Skeletal muscle tissue (tissue), 4 donors: Measurements from ENCODE around the gene KCNH3. TPM values are rescaled to one million over a fixed set of nuclear protein-coding genes. Genes with fewer than 3 reads are reported as not detected.

Experiments
- H3K27ac ChIP-seq: one replicate; pipeline ENCODE4 v1.7.0; 2013; ENCODE audit warnings: mild to moderate bottlenecking, low read depth, low read length, inconsistent platforms
- H3K27me3 ChIP-seq, 3 donors: one replicate each; pipeline ENCODE4 v1.7.0; 2013; ENCODE audit warnings: low read length in 3 of 3; ENCODE audit not compliant: control insufficient read depth in 3 of 3, insufficient read depth in 3 of 3
- H3K36me3 ChIP-seq, 3 donors: one replicate each; pipeline ENCODE4 v1.7.0; 2013; ENCODE audit warnings: low read length in 3 of 3; ENCODE audit not compliant: control insufficient read depth in 3 of 3, insufficient read depth in 3 of 3
- H3K4me1 ChIP-seq, 3 donors: one replicate each; pipeline ENCODE4 v1.7.0; 2013; ENCODE audit warnings: low read length in 3 of 3, mild to moderate bottlenecking in 3 of 3; ENCODE audit not compliant: control insufficient read depth in 3 of 3, insufficient read depth in 3 of 3
- H3K4me3 ChIP-seq, 3 donors: one replicate each; pipeline ENCODE4 v1.7.0; 2013; ENCODE audit warnings: low read length in 3 of 3
- H3K9ac ChIP-seq, 3 donors: one replicate each; pipeline ENCODE4 v1.7.0; 2013; ENCODE audit warnings: low read length in 3 of 3, mild to moderate bottlenecking in 3 of 3, moderate library complexity in 2 of 3, low read depth in 1 of 3
- H3K9me3 ChIP-seq, 3 donors: one replicate each; pipeline ENCODE4 v1.7.0; 2013; ENCODE audit warnings: low read length in 3 of 3; ENCODE audit not compliant: control insufficient read depth in 3 of 3
- total RNA-seq: library from RNA; depleted of rRNA; stranded (reverse); fragments of >200 nt; gene quantifications from one replicate; pipeline ENCODE4 v1.2.3, GENCODE V29; 2014
- donor health status: Osteomylitis.

Gene KCNH3
- total RNA-seq, 1 donor from 2014 or later = 0.52 TPM

DNA sequence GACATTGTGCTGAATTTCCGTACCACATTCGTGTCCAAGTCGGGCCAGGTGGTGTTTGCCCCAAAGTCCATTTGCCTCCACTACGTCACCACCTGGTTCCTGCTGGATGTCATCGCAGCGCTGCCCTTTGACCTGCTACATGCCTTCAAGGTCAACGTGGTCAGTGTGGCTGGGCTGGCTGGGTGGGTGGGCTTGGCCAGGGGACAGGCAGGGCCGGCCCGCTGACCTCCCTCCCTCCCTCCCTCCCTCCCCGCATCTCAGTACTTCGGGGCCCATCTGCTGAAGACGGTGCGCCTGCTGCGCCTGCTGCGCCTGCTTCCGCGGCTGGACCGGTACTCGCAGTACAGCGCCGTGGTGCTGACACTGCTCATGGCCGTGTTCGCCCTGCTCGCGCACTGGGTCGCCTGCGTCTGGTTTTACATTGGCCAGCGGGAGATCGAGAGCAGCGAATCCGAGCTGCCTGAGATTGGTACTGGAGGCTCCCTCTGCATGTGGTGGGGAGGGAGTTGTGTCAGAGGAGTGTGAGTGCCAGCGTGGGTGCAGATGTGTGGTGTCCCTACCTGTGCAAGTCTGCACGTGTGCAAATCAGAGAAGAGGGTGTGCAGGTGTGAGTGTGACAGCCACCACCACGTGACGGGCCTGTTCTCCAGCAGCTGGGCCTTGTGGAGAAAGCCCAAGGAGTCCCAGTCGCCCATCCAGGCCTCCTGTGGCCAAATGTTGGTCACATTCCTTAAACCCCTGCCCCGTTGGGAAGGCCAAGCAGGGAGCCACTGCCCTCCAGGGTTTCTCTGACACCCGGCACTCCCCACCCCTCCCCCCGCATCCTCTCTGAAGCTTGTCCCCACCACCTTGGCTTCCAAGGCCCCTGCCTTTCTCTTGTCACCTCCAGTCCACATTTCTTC is 5.3 kb downstream of the KCNH3 start:
- Histone ChIP-seq H3K4me1 (peaks cover 6 to 10% (median 9%) of the 10 kb centered on the region in 3 donors), H3K4me3 (no peak overlapping the region), H3K36me3 (no peaks in the 10 kb centered on the region), H3K9ac (no peak overlapping the region), H3K9me3 (no peaks in the 10 kb centered on the region), H3K27ac (no peak overlapping the region), H3K27me3 (peaks cover 48 to 73% (median 54%) of the 10 kb centered on the region in 3 donors)

GRCh38 chr12:49545815-49546214 is 7.0 kb downstream of the KCNH3 start:
- Histone ChIP-seq H3K27ac (no peak overlapping the region), H3K9me3 (no peaks in the 10 kb centered on the region), H3K27me3 (peaks cover 44 to 61% (median 49%) of the 10 kb centered on the region in 3 donors), H3K4me1 (peaks cover 11 to 14% (median 12%) of the 10 kb centered on the region in 3 donors), H3K36me3 (no peaks in the 10 kb centered on the region), H3K4me3 (no peak overlapping the region), H3K9ac (no peak overlapping the region)

DNA sequence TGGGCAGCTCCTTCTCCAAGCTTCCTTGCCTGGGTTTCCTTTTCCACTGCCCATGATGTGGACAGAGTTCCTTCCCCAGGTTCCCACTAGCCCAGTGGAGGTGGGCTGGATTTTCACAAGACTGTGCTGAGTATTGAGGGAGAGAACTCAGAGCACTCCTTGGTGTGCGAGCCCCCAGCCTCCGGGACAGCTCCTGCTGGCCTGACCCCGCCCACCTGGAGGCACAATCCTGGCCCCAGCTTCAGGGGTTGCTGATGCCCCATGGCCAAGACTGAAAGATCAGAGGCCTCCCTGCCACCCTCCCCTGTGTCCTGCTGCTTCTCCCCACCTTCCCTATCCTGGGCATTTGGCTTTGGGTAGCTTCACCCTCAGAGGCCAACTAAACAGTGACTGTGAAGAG is 7.7 kb downstream of the KCNH3 start:
- H3K4me3 ChIP-seq = no peak overlapping the region
- peaks cover 12 to 15% (median 13%) of the 10 kb centered on the region in 3 donors for H3K4me1 ChIP-seq
- no peak overlapping the region for H3K27ac ChIP-seq
- no peaks in the 10 kb centered on the region for H3K36me3 ChIP-seq
- H3K9ac ChIP-seq = no peak overlapping the region
- no peaks in the 10 kb centered on the region for H3K9me3 ChIP-seq
- H3K27me3 ChIP-seq = peaks cover 37 to 61% (median 49%) of the 10 kb centered on the region in 3 donors

DNA sequence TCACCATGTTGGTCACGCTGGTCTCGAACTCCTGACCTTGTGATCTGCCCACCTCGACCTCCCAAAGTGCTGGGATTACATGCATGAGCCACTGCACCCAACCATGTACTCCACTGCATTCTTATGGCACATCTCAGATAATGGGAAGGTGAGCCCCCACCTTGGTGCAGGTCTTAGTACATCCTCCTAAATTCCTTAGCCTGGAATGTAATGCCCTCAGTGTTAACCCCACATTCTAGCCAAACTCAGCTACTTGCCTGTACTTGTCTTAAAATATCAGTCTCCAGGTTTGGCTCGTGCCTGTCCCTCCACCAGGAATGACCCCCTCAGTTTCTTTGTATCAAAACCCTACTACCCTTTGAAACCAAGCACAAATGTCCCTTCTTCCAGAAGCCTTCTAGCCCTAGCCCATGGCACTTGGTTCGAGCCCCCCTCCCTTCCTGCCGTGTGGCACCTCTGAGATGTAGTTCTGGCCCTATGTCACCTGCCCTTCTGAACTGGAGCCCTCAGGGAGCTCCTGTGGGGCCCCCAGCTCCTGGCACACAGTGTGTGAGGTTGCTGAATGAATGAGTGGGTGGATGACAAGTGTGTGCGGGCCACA is 8.4 kb downstream of the KCNH3 start:
- no peak overlapping the region for H3K4me3 ChIP-seq
- H3K27ac ChIP-seq = no peak overlapping the region
- H3K4me1 ChIP-seq = peaks cover 18 to 22% (median 20%) of the 10 kb centered on the region in 3 donors
- H3K27me3 ChIP-seq = peaks cover 37 to 58% (median 48%) of the 10 kb centered on the region in 3 donors
- H3K9ac ChIP-seq = no peak overlapping the region
- no peaks in the 10 kb centered on the region for H3K36me3 ChIP-seq
- no peaks in the 10 kb centered on the region for H3K9me3 ChIP-seq

DNA sequence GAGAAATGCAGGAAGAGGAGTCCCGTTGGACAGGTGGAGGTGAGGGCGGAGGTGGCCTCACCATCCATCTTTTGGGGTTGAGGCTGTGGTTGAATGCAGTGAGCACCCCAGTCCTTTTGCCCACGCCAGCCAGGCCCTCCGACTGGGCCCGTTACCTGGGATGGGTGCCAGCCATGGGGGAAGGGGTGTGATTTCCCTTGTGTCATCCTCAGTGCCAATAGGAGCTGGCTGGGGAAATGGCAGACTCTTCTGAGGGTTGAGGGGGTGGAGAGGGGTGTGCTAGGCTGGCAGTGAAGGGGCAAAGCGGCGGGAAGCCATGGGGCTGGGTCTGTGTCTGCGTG is 9.6 kb downstream of the KCNH3 start:
- H3K4me1 ChIP-seq = peaks cover 24 to 31% (median 28%) of the 10 kb centered on the region in 3 donors
- H3K9ac ChIP-seq = peak overlapping the region in 1 of 3 donors; percentile 72
- no peaks in the 10 kb centered on the region for H3K9me3 ChIP-seq
- no peaks in the 10 kb centered on the region for H3K36me3 ChIP-seq
- H3K27me3 ChIP-seq = peaks cover 37 to 49% (median 37%) of the 10 kb centered on the region in 3 donors
- no peak overlapping the region for H3K27ac ChIP-seq
- peak overlapping the region; percentile 56 to 70 (median 68) for H3K4me3 ChIP-seq

- Histone ChIP-seq H3K36me3 (no peaks in the 10 kb centered on the region), H3K4me3 (peak overlapping the region; percentile 56 to 70 (median 68)), H3K9ac (peak overlapping the region; percentile 38 to 72 (median 51)), H3K4me1 (peaks cover 24 to 31% (median 28%) of the 10 kb centered on the region in 3 donors), H3K9me3 (no peaks in the 10 kb centered on the region), H3K27me3 (peaks cover 36 to 46% (median 37%) of the 10 kb centered on the region in 3 donors), H3K27ac (no peak overlapping the region)
Observed at GRCh38 chr12:49548822-49549648, 10.2 kb downstream of the KCNH3 start.

DNA sequence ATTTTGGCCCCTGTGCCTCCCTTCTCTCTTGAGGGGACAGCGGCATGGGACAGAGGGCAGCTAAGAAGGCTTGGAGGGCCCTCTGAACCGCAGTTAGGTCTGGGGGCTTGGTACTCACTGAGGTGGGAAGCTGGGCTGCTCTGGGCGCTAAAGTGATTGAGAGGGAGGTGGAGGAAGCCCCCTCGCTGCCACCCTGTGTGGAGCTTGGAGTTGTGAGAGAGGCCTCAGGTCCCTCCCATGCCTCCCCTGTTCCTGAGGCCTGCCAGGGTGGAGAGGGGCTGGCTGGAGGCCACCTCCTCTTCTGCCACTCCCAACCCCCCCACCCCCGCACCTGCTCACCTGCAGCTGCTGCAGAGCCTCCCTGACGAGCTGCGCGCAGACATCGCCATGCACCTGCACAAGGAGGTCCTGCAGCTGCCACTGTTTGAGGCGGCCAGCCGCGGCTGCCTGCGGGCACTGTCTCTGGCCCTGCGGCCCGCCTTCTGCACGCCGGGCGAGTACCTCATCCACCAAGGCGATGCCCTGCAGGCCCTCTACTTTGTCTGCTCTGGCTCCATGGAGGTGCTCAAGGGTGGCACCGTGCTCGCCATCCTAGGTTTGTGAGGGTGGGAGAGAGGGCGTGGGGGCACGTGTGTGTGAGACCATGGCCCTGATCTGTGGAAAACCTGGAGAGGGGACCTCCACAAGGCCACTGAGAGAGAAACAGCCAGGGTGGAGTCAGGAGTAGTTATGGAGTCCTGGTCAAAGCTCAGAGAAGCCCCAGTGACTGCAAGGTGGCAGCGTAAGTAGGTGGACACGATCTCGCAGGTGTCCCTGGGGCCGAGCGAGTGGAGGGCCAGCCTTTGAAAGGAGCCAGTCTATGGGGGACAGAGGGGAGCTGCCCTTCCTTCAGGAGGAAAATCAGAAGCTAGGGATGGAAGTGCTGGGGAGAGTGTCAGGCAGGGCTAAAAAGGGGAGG is 11.2 kb downstream of the KCNH3 start:
- peaks cover 24 to 31% (median 28%) of the 10 kb centered on the region in 3 donors for H3K4me1 ChIP-seq
- H3K36me3 ChIP-seq = no peaks in the 10 kb centered on the region
- H3K9me3 ChIP-seq = no peaks in the 10 kb centered on the region
- peaks cover 29 to 39% (median 37%) of the 10 kb centered on the region in 3 donors for H3K27me3 ChIP-seq
- peak overlapping the region in 1 of 3 donors; percentile 72 for H3K9ac ChIP-seq
- peak overlapping the region in 1 of 3 donors; percentile 56 for H3K4me3 ChIP-seq
- H3K27ac ChIP-seq = no peak overlapping the region

- no peak overlapping the region for H3K9ac ChIP-seq
- no peaks in the 10 kb centered on the region for H3K9me3 ChIP-seq
- no peak overlapping the region for H3K4me3 ChIP-seq
- no peak overlapping the region for H3K27ac ChIP-seq
- peaks cover 0 to 3% (median under 1%) of the 10 kb centered on the region in 3 donors for H3K36me3 ChIP-seq
- H3K4me1 ChIP-seq = peaks cover 24 to 31% (median 28%) of the 10 kb centered on the region in 3 donors
- H3K27me3 ChIP-seq = peaks cover 22 to 35% (median 33%) of the 10 kb centered on the region in 3 donors
Observed at GRCh38 chr12:49550693-49551252, 11.9 kb downstream of the KCNH3 start.
